ENCODE results near the gene C3orf62.

- TF ChIP-seq POLR2A (IDR thresholded peaks at IDR 0.05; ENCODE audit: borderline replicate concordance, extremely low read depth, insufficient read depth, insufficient read length) (no peak), MAX (IDR thresholded peaks at IDR 0.05) (no peak), SIN3A (IDR thresholded peaks at IDR 0.05; ENCODE audit: low read depth) (no peak), POLR2AphosphoS5 (IDR thresholded peaks at IDR 0.05; ENCODE audit: low read depth, low read length) (no peak), CTCF (IDR thresholded peaks at IDR 0.05 in 2 of 3, conservative IDR thresholded peaks at IDR 0.05 in 1 of 3; ENCODE audit: borderline replicate concordance in 1 of 3, insufficient read depth in 1 of 3, low read depth in 2 of 3, low read length in 2 of 3) (no peak), EZH2phosphoT487 (IDR thresholded peaks at IDR 0.05; ENCODE audit: borderline replicate concordance) (no peak), REST (IDR thresholded peaks at IDR 0.05; ENCODE audit: low read depth) (no peak), YY1 (IDR thresholded peaks at IDR 0.05; ENCODE audit: extremely low read depth, insufficient replicate concordance, low read depth, low read length) (no peak), ZNF274 (IDR thresholded peaks at IDR 0.05; ENCODE audit: low read depth, low read length) (no peak), FOSL1 (IDR thresholded peaks at IDR 0.05; ENCODE audit: low read depth) (no peak), ZFX (IDR thresholded peaks at IDR 0.05) (no peak), EGR1 (IDR thresholded peaks at IDR 0.05; ENCODE audit: low read depth) (no peak), CBX3 (IDR thresholded peaks at IDR 0.05; ENCODE audit: low read depth) (no peak), JUND (IDR thresholded peaks at IDR 0.05) (no peak)
Measured at GRCh38 chr3:49278548-49278947, 1.5 kb upstream of the C3orf62 start.
